ENCODE measurements around the gene OR4N2. TPM values are rescaled to one million over a fixed set of nuclear protein-coding genes. Genes with fewer than 3 reads are reported as not detected.
"Not testable (repeated sequence)": the region's sequence is repeated elsewhere in the genome, so short reads cannot be mapped to it uniquely, and the experiment has no call there.

OR4N2 gene
- total RNA-seq, 4 donors from 2014 or later, result not detected

DNA sequence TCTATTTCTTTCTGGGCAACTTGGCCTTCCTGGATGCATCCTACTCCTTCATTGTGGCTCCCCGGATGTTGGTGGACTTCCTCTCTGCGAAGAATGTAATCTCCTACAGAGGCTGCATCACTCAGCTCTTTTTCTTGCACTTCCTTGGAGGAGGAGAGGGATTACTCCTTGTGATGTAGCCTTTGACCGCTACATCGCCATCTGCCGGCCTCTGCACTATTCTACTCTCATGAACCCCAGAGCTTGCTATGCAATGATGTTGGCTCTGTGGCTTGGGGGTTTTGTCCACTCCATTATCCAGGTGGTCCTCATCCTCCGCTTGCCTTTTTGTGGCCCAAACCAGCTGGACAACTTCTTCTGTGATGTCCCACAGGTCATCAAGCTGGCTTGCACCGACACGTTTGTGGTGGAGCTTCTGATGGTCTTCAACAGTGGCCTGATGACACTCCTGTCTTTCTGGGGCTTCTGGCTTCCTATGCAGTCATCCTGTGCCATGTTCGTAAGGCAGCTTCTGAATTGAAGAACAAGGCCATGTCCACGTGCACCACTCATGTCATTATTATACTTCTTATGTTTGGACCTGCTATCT lies 7.0 kb upstream of the OR4N2 start:
- H3K27ac ChIP-seq; H3K9me3 ChIP-seq; DNase-seq (ENCODE audit: low spot score in 2 of 2); H3K36me3 ChIP-seq; H3K27me3 ChIP-seq; H3K4me1 ChIP-seq; H3K4me3 ChIP-seq: not testable (repeated sequence)
- WGBS, 2 donors, result 70 to 73% methylated on average over 10 of the region's 10 CpGs

DNA sequence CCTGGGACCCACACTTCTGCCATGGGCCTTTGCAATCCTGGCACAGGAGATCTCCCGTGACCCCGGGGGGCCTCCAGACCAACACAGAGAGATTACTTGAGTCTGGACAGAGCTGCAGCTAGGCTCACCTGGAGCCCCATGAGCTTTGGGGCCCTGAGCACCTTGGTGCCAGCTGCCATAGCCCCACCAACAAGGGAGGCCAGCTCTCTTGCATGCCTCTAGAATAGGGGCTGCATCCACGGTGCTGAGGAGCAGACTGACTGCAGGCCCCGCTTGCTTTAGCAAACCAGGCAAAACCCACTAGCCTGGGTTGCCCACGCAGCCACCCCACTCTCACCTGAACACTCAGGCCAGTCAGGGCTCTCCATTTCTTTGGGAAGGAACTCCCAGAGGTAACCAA lies 3.7 kb upstream of the OR4N2 start:
- no peak for DNase-seq (ENCODE audit: low spot score in 2 of 2)
- Histone ChIP-seq H3K4me1 (no peaks in the 10 kb centered on the region), H3K4me3 (no peak overlapping the region), H3K36me3 (no peaks in the 10 kb centered on the region), H3K27me3 (no peaks in the 10 kb centered on the region), H3K9me3 (peaks cover 0 to 22% (median 0%) of the 10 kb centered on the region in 4 donors), H3K27ac (no peak overlapping the region)
- TF ChIP-seq POLR2A (IDR thresholded peaks at IDR 0.05), result no peak
- TF ChIP-seq, protein P1, sequence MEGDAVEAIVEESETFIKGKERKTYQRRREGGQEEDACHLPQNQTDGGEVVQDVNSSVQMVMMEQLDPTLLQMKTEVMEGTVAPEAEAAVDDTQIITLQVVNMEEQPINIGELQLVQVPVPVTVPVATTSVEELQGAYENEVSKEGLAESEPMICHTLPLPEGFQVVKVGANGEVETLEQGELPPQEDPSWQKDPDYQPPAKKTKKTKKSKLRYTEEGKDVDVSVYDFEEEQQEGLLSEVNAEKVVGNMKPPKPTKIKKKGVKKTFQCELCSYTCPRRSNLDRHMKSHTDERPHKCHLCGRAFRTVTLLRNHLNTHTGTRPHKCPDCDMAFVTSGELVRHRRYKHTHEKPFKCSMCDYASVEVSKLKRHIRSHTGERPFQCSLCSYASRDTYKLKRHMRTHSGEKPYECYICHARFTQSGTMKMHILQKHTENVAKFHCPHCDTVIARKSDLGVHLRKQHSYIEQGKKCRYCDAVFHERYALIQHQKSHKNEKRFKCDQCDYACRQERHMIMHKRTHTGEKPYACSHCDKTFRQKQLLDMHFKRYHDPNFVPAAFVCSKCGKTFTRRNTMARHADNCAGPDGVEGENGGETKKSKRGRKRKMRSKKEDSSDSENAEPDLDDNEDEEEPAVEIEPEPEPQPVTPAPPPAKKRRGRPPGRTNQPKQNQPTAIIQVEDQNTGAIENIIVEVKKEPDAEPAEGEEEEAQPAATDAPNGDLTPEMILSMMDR (IDR thresholded peaks at IDR 0.05), result no peak
- no peak for TF ChIP-seq EP300 (IDR thresholded peaks at IDR 0.05)
- 79 to 100% methylated on average over 2 to 5 of the region's 5 CpGs for WGBS, 2 donors

DNA sequence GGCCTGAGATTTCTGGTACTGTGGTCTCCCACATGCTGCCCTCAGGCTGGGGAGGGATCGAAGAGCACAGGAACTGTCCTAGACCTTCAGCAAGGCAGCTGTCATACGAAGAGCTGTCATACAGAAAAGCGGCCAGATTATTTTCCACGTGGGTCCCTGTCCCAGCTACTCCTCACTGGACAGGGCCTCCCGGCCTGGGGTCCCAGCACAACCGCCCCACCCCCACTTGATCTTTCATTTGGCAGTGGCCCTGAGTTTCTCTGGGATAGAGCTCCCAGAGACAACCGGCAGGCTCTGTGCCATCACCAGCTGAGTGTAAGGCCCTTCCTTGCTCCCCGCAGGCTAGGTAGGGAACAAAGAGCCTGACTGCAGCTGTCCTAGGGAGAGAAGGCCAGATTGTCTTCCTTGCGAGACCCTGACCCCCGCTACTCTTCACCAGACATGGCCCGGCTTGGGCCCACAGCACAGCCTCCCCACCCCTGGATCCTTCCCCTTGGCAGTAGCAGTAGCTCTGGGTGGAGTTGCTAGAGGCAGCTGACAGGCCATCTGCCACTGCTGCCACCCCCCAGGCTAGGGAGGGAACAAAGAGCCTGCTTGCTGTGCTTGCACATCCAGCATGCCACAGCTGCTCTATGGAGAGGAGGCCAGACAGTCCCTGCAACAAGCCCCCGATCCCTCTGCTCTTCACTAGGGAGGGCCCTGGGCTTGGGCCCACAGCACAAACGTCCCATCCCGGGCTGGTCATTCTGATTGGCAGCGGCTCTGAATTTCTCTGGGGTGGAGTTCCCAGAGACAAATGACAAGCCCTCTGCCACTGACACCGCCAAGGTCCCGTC lies 3.1 kb upstream of the OR4N2 start:
- Histone ChIP-seq H3K27ac (no peak overlapping the region), H3K36me3 (no peaks in the 10 kb centered on the region), H3K9me3 (peaks cover 0 to 23% (median 0%) of the 10 kb centered on the region in 4 donors), H3K27me3 (no peaks in the 10 kb centered on the region), H3K4me1 (no peaks in the 10 kb centered on the region), H3K4me3 (no peak overlapping the region)
- DNase-seq (ENCODE audit: low spot score in 2 of 2), result no peak
- 84 to 86% methylated on average over 11 to 14 of the region's 17 CpGs for WGBS, 2 donors
- TF ChIP-seq POLR2A (IDR thresholded peaks at IDR 0.05) (no peak), EP300 (IDR thresholded peaks at IDR 0.05) (no peak)
- TF ChIP-seq, protein P1 (IDR thresholded peaks at IDR 0.05), result no peak

DNA sequence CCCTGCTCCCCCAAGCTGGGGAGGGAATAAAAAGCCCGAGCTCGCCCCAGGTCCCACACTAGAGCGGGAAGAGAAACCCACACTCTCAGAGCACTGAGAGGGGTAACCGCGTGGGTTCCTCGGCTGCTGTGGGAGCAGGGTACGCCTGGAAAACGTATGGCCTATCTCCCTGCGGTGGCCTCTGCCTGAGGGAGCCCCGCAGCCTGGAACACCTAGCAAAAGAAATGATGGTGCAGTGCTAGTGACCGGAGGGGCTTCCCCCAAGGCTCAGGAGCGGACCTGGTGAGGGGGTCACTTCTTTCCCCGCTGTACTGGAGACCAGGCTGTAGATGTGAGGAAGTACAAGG lies 2.5 kb upstream of the OR4N2 start:
- WGBS, 2 donors, result 77 to 83% methylated on average over 13 of the region's 13 CpGs
- Histone ChIP-seq H3K36me3 (no peaks in the 10 kb centered on the region), H3K4me3 (no peak overlapping the region), H3K27me3 (no peaks in the 10 kb centered on the region), H3K9me3 (peaks cover 0 to 25% (median 0%) of the 10 kb centered on the region in 4 donors), H3K27ac (no peak overlapping the region), H3K4me1 (no peaks in the 10 kb centered on the region)
- TF ChIP-seq POLR2A (IDR thresholded peaks at IDR 0.05) (no peak), EP300 (IDR thresholded peaks at IDR 0.05) (no peak)
- TF ChIP-seq, protein P1 (IDR thresholded peaks at IDR 0.05), result no peak
- DNase-seq (ENCODE audit: low spot score in 2 of 2), result no peak

DNA sequence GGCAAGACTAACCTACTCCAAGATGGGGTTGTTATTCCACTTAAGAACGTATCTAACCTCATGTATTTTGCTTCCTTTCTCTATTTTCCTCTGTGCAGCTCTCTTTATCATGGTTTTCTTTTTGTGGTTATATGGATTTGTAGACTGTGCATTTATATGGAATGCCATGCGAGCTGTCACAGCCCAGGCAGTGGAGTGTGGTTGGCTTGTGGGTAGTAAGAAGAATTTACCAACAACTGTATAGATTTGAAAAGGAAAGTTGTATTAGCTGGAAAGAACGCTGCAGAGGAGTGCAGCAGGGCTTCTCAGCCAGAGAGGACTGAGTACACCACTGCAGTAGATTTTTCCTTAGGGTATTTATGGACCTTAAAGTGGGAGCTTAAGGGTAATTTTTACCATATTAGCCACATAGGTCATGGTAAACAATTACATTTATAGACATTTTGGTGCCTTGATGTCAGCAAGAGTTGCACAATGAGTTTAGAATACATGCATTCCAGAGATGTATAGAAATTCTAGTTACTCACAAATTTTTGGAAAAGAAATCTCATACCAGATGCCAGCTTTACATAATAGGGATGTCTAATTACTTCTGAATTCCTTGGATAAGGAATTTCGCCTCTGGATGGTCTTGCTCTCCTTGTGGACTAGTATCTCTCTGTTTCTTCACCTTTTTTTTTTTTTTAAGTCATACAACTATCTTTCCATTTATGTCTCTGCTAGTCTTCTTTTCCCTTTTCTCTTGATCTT lies 9.8 kb downstream of the OR4N2 start:
- not testable (repeated sequence) for DNase-seq (ENCODE audit: low spot score in 2 of 2); H3K36me3 ChIP-seq; H3K27ac ChIP-seq; H3K27me3 ChIP-seq; H3K4me1 ChIP-seq; H3K4me3 ChIP-seq
- WGBS, 2 donors, result 50 to 54% methylated on average over 4 of the region's 4 CpGs
- H3K9me3 ChIP-seq, result peaks cover 0 to 35% (median 0%) of the 10 kb centered on the region in 4 donors

DNA sequence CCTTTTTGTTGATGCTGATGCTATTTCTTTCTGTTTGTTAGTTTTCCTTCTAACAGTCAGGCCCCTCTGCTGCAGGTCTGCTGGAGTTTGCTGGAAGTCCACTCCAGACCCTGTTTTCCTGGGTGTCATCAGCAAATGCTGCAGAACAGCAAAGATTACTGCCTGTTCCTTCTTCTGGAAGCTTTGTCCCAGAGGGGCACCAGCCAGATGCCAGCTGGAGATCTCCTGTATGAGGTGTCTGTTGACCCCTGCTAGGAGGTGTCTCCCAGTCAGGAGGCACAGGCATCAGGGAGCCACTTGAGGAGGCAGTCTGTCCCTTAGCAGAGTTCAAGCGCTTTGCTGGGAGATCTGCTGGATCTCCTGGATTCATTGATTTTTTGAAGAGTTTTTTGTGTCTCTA lies 16.3 kb downstream of the OR4N2 start:
- peaks cover 0 to 33% (median 0%) of the 10 kb centered on the region in 4 donors for H3K9me3 ChIP-seq
- H3K4me1 ChIP-seq; H3K36me3 ChIP-seq; H3K27ac ChIP-seq; H3K4me3 ChIP-seq; DNase-seq (ENCODE audit: low spot score in 2 of 2); H3K27me3 ChIP-seq: not testable (repeated sequence)
- WGBS, 2 donors, result 37 to 47% methylated on average over 1 of the region's 1 CpG

DNA sequence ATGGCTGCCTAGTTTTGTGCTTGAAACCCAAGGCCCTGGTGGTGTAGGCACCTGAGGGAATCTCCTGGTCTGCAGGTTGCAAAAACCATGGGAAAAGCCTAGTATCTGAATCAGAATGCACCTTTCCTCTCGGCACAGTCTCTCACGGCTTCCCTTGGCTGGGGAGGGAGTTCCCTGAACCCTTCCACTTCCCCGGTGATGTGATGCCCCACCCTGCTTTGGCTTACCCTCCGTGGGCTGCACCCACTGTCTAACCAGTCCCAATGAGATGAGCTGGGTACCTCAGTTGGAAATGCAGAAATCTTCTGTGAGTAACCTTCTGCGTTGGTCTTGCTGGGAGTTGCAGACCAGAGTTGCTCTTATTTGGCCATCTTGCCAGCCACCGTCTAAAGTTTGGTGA lies 17.4 kb downstream of the OR4N2 start:
- H3K27ac ChIP-seq; H3K36me3 ChIP-seq; H3K27me3 ChIP-seq; H3K4me1 ChIP-seq; DNase-seq (ENCODE audit: low spot score in 2 of 2); H3K4me3 ChIP-seq: not testable (repeated sequence)
- 60% methylated on average over 6 of the region's 6 CpGs for WGBS, 2 donors
- H3K9me3 ChIP-seq, result peaks cover 0 to 29% (median 0%) of the 10 kb centered on the region in 4 donors

All from tibial nerve (tissue), 4 donors.